Astrocyte (in vitro differentiated cells and primary cell): ENCODE results near the gene DUSP10.

Experiments used
- CTCF ChIP-seq: IDR thresholded peaks from 2 replicates; pipeline ENCODE4 v1.5.1; 2011; ENCODE audit warnings: low read depth, mild to moderate bottlenecking, inconsistent platforms, low read length, moderate library complexity; ENCODE audit not compliant: insufficient read depth
- EZH2 ChIP-seq: IDR thresholded peaks from 2 replicates; pipeline ENCODE4 v1.6.1; 2012; ENCODE audit warnings: mild to moderate bottlenecking, low read length, inconsistent platforms; ENCODE audit not compliant: insufficient read depth

GRCh38 chr1:221724931-221725605, 16.8 kb downstream of the DUSP10 start:
- no peak for TF ChIP-seq CTCF
- TF ChIP-seq EZH2 = no peak
